Neural progenitor cell (in vitro differentiated cells): ENCODE results near the gene OR51E1. TPM values are rescaled to one million over a fixed set of nuclear protein-coding genes. Genes with fewer than 3 reads are reported as not detected.

ENCODE experiments used
- DNase-seq: peaks from one replicate; pipeline ENCODE4 v3.0.0-alpha.2; 2016; ENCODE audit warnings: low spot score
- H2AFZ ChIP-seq: fragments of 200-600 bp; sonication (generic); replicated peaks from 2 replicates; pipeline ENCODE4 v1.6.1; 2016; ENCODE audit warnings: antibody characterized with exemption
- H3F3A ChIP-seq: fragments of 200-600 bp; sonication (generic); 2 replicates; pipeline ENCODE4 v1.6.1; 2016; ENCODE audit warnings: antibody characterized with exemption, low read depth
- H3K27ac ChIP-seq: fragments of 200-600 bp; sonication (generic); 2 replicates; pipeline ENCODE4 v1.5.1; 2016; ENCODE audit warnings: mild to moderate bottlenecking
- H3K27me3 ChIP-seq: fragments of 200-600 bp; sonication (generic); 2 replicates; pipeline ENCODE4 v1.6.1; 2016; ENCODE audit warnings: mild to moderate bottlenecking, moderate library complexity
- H3K36me3 ChIP-seq: fragments of 200-600 bp; sonication (generic); 2 replicates; pipeline ENCODE4 v1.5.1; 2016
- H3K4me1 ChIP-seq: fragments of 200-600 bp; sonication (generic); 2 replicates; pipeline ENCODE4 v1.6.1; 2016; ENCODE audit warnings: mixed run types
- H3K4me2 ChIP-seq: fragments of 200-600 bp; sonication (generic); 2 replicates; pipeline ENCODE4 v1.6.1; 2016
- H3K4me3 ChIP-seq: fragments of 200-600 bp; sonication (generic); 2 replicates; pipeline ENCODE4 v1.5.1; 2016
- H3K79me2 ChIP-seq: fragments of 200-600 bp; sonication (generic); 2 replicates; pipeline ENCODE4 v1.6.1; 2016; ENCODE audit warnings: low read depth
- H3K9ac ChIP-seq: fragments of 200-600 bp; sonication (generic); 2 replicates; pipeline ENCODE4 v1.6.1; 2016
- H3K9me3 ChIP-seq: fragments of 200-600 bp; sonication (generic); 2 replicates; pipeline ENCODE4 v1.5.1; 2016; ENCODE audit warnings: low read depth
- H4K20me1 ChIP-seq: fragments of 200-600 bp; sonication (generic); 2 replicates; pipeline ENCODE4 v1.6.1; 2016; ENCODE audit warnings: low read depth
- H3K27ac Mint-ChIP-seq: 3 replicates; pipeline ENCODE4 v1.8.0; 2021; ENCODE audit warnings: mixed read lengths
- H3K27me3 Mint-ChIP-seq: 2 replicates; pipeline ENCODE4 v1.8.0; 2022; ENCODE audit warnings: low read depth, mild to moderate bottlenecking, inconsistent platforms, moderate library complexity, mixed read lengths; ENCODE audit not compliant: insufficient read depth
- H3K36me3 Mint-ChIP-seq: 3 replicates; pipeline ENCODE4 v1.8.0; 2021; ENCODE audit warnings: mixed read lengths
- H3K4me1 Mint-ChIP-seq: 3 replicates; pipeline ENCODE4 v1.8.0; 2021; ENCODE audit warnings: mixed read lengths
- H3K4me3 Mint-ChIP-seq: 3 replicates; pipeline ENCODE4 v1.8.0; 2021; ENCODE audit warnings: mild to moderate bottlenecking, moderate library complexity, mixed read lengths
- H3K9me3 Mint-ChIP-seq: 3 replicates; pipeline ENCODE4 v1.8.0; 2020; ENCODE audit warnings: mixed read lengths
- EZH2 ChIP-seq: fragments of 200-600 bp; sonication (generic); IDR thresholded peaks from 2 replicates; pipeline ENCODE4 v1.6.1; 2017; ENCODE audit warnings: antibody characterized with exemption, mild to moderate bottlenecking, moderate library complexity
- EZH2phosphoT487 ChIP-seq: fragments of 200-600 bp; sonication (generic); IDR thresholded peaks from 2 replicates; pipeline ENCODE4 v1.6.1; 2017; ENCODE audit warnings: antibody characterized with exemption
- total RNA-seq: library from RNA; depleted of rRNA; stranded (reverse); fragments of >200 nt; gene quantifications from 2 replicates; pipeline ENCODE4 v1.2.3, GENCODE V29; 2015; ENCODE audit warnings: low replicate concordance
- TF ChIP-seq, protein P1 (sequence below): fragments of 200-600 bp; sonication (generic); IDR thresholded peaks from 2 replicates; pipeline ENCODE4 v1.5.1; 2017; ENCODE audit warnings: antibody characterized with exemption, mild to moderate bottlenecking

OR51E1 gene, protein sequence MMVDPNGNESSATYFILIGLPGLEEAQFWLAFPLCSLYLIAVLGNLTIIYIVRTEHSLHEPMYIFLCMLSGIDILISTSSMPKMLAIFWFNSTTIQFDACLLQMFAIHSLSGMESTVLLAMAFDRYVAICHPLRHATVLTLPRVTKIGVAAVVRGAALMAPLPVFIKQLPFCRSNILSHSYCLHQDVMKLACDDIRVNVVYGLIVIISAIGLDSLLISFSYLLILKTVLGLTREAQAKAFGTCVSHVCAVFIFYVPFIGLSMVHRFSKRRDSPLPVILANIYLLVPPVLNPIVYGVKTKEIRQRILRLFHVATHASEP
- not detected in 2 replicates for total RNA-seq

DNA sequence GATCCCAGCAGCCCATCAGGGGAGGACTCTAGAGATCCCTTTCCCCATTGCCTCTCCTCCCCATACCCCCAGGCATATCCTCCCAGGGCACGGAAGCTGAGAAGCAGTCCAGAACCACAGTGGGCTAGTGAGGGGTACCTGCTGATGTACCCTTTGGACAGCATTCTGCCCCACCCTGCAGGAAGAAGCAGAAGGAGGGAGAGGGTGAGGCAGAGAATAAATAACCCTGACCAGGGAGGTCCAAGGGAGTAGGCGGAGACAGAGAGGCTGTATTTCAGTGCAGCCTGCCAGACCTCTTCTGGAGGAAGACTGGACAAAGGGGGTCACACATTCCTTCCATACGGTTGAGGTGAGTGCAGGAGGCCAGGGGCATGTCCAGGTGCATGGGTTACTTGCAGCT lies at the start of gene OR51E1:
Gene OR51E1 (plus strand): TSS at position 301 of the 400 bp plus-strand sequence. CDS start 8,545 bp downstream, outside the sequence.
- Histone ChIP-seq H3K27me3 (no peaks in the 10 kb centered on the region), H3K36me3 (no peaks in the 10 kb centered on the region), H3K4me3 (no peak within 1 kb of the TSS), H3K9ac (no peak within 1 kb of the TSS), H3K4me1 (no peaks in the 10 kb centered on the region), H3K9me3 (no peaks in the 10 kb centered on the region), H3K79me2 (no peaks in the 10 kb centered on the region), H2AFZ (no peak within 1 kb of the TSS), H4K20me1 (no peaks in the 10 kb centered on the region), H3K4me2 (no peak within 1 kb of the TSS), H3F3A (no peaks in the 10 kb centered on the region), H3K27ac (no peak within 1 kb of the TSS)
- DNase-seq, result no peak
- H3K4me1 Mint-ChIP-seq, result peaks cover 6% of the 10 kb centered on the region
- H3K4me3 Mint-ChIP-seq, result no peak within 1 kb of the TSS
- TF ChIP-seq, protein P1, sequence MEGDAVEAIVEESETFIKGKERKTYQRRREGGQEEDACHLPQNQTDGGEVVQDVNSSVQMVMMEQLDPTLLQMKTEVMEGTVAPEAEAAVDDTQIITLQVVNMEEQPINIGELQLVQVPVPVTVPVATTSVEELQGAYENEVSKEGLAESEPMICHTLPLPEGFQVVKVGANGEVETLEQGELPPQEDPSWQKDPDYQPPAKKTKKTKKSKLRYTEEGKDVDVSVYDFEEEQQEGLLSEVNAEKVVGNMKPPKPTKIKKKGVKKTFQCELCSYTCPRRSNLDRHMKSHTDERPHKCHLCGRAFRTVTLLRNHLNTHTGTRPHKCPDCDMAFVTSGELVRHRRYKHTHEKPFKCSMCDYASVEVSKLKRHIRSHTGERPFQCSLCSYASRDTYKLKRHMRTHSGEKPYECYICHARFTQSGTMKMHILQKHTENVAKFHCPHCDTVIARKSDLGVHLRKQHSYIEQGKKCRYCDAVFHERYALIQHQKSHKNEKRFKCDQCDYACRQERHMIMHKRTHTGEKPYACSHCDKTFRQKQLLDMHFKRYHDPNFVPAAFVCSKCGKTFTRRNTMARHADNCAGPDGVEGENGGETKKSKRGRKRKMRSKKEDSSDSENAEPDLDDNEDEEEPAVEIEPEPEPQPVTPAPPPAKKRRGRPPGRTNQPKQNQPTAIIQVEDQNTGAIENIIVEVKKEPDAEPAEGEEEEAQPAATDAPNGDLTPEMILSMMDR, result no peak
- TF ChIP-seq EZH2 (no peak), EZH2phosphoT487 (no peak)
- no peaks in the 10 kb centered on the region for H3K36me3 Mint-ChIP-seq
- H3K27ac Mint-ChIP-seq, result no peak within 1 kb of the TSS
- no peaks in the 10 kb centered on the region for H3K9me3 Mint-ChIP-seq
- H3K27me3 Mint-ChIP-seq, result peaks cover 2% of the 10 kb centered on the region

DNA sequence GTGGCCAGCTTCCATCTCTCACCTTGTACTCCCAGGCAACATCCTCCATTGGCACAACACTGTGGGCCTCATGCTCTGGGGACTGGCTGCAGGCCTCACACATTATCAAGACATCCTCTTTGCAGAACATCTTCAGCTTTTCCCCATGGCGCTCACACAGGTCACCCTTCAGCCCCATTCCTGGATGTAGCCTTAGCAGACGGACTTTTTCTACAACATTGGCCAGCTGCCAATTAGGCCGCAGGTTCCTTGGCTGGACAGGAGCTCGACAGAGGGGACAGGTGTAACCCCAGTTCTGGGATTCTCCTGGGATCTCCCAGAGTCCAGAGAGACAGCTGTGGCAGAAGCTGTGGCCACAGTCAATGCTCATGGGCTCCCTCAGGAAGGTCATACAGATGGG lies 38.7 kb upstream of the OR51E1 start:
- Histone ChIP-seq H3K9me3 (no peaks in the 10 kb centered on the region), H3K9ac (no peak overlapping the region), H3K79me2 (no peaks in the 10 kb centered on the region), H3K27ac (no peak overlapping the region), H3K4me2 (no peak overlapping the region), H3F3A (peaks cover 13% of the 10 kb centered on the region), H3K4me1 (peaks cover 4% of the 10 kb centered on the region), H3K36me3 (no peaks in the 10 kb centered on the region), H3K27me3 (no peaks in the 10 kb centered on the region), H2AFZ (no peak overlapping the region), H4K20me1 (no peaks in the 10 kb centered on the region), H3K4me3 (no peak overlapping the region)
- Mint-ChIP-seq H3K36me3 (peaks cover 13% of the 10 kb centered on the region), H3K4me3 (no peak overlapping the region), H3K4me1 (peaks cover 11% of the 10 kb centered on the region), H3K27me3 (no peaks in the 10 kb centered on the region), H3K27ac (no peak overlapping the region), H3K9me3 (no peaks in the 10 kb centered on the region)
- DNase-seq, result no peak
- TF ChIP-seq EZH2 (no peak), EZH2phosphoT487 (no peak)
- TF ChIP-seq, protein P1, result no peak

DNA sequence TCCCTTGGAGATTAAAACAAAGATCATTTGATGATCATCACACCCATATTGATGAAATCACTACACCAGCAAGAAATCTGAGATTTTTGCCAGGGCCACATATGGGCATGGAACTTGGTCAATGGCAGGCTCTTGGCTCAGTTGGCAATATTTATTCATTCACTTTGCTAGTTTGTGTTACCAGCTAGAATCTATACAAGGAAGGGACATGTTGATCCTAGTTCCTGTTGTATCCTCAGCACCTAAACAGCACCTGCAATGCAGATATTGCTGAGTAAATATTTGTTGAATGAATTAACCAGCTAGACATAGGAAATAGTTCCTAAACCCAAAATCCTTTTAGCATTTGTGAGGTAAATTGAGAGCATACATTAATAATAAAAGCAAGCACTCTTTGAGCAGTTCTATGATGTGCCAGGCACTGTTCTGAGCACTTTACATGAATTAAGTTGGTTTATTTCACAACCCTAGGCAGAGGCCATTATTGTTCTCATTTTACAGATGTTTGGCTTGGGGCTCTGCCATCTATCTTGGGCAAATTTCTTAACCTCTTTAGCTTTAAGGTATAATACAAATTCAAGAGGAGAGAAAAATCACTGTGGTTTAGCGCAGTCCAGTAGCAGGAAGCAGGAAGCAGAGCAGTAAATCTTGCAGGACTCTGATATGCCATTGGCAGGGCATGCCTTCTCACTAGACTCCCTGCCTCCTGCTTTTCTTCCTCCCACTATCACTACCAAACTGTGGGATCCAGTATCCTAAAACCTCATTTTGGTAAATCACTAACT lies 37.4 kb upstream of the OR51E1 start:
- Mint-ChIP-seq H3K27me3 (no peaks in the 10 kb centered on the region), H3K4me3 (peak overlapping the region; percentile 93), H3K4me1 (peaks cover 11% of the 10 kb centered on the region), H3K27ac (no peak overlapping the region), H3K9me3 (no peaks in the 10 kb centered on the region), H3K36me3 (peaks cover 5% of the 10 kb centered on the region)
- H3K4me2 ChIP-seq, result peak overlapping the region; percentile 82
- H3K27me3 ChIP-seq, result no peaks in the 10 kb centered on the region
- no peak for DNase-seq
- no peak for TF ChIP-seq EZH2phosphoT487
- TF ChIP-seq, protein P1, result no peak
- no peak for TF ChIP-seq EZH2
- peaks cover 13% of the 10 kb centered on the region for H3F3A ChIP-seq
- no peaks in the 10 kb centered on the region for H4K20me1 ChIP-seq
- H3K4me1 ChIP-seq, result peaks cover 4% of the 10 kb centered on the region
- no peak overlapping the region for H2AFZ ChIP-seq
- H3K4me3 ChIP-seq, result peak overlapping the region; percentile 64
- H3K9ac ChIP-seq, result no peak overlapping the region
- H3K36me3 ChIP-seq, result no peaks in the 10 kb centered on the region
- no peaks in the 10 kb centered on the region for H3K79me2 ChIP-seq
- no peaks in the 10 kb centered on the region for H3K9me3 ChIP-seq
- no peak overlapping the region for H3K27ac ChIP-seq
